Spleen (tissue), 11 donors: ENCODE results near the gene MGAT4C. TPM values are rescaled to one million over a fixed set of nuclear protein-coding genes. Genes with fewer than 3 reads are reported as not detected.

Source experiments
- DNase-seq: peaks from one replicate; pipeline ENCODE4 v3.0.0-alpha.2; 2020
- H3K27ac ChIP-seq, 8 donors: fragments of 200-600 bp; sonication (generic) in 7 of 8; 1 replicate in 4 of 8; 2 replicates in 4 of 8; pipeline versions ENCODE4 v1.5.0 to v1.8.0; 2016 to 2021; ENCODE audit warnings: inconsistent platforms in 4 of 8, mild to moderate bottlenecking in 4 of 8, moderate library complexity in 1 of 8
- H3K27me3 ChIP-seq, 7 donors: fragments of 200-600 bp; sonication (generic) in 6 of 7; replicated peaks in 1 of 7; 1 replicate in 4 of 7; 2 replicates in 3 of 7; pipeline versions ENCODE4 v1.5.0 to v1.8.0; 2016 to 2021; ENCODE audit warnings: inconsistent platforms in 3 of 7, mild to moderate bottlenecking in 1 of 7
- H3K36me3 ChIP-seq, 6 donors: fragments of 200-600 bp; sonication (generic) in 5 of 6; 1 replicate in 4 of 6; 2 replicates in 2 of 6; pipeline versions ENCODE4 v1.5.0 to v1.8.0; 2016 to 2021; ENCODE audit warnings: inconsistent platforms in 2 of 6
- H3K4me1 ChIP-seq, 6 donors: fragments of 200-600 bp; sonication (generic) in 5 of 6; 1 replicate in 3 of 6; 2 replicates in 3 of 6; pipeline versions ENCODE4 v1.5.0 to v1.8.0; 2016 to 2021; ENCODE audit warnings: inconsistent platforms in 3 of 6
- H3K4me3 ChIP-seq, 8 donors: fragments of 200-600 bp; sonication (generic) in 7 of 8; 1 replicate in 4 of 8; 2 replicates in 4 of 8; pipeline versions ENCODE4 v1.5.0 to v1.8.0; 2016 to 2021; ENCODE audit warnings: inconsistent platforms in 4 of 8, mild to moderate bottlenecking in 4 of 8, moderate library complexity in 2 of 8
- H3K9me3 ChIP-seq, 8 donors: fragments of 200-600 bp; sonication (generic) in 7 of 8; 1 replicate in 4 of 8; 2 replicates in 4 of 8; pipeline versions ENCODE4 v1.5.0 to v1.8.0; 2016 to 2021; ENCODE audit warnings: inconsistent platforms in 4 of 8
- CTCF ChIP-seq, 11 experiments: fragments of 200-600 bp in 7 of 11; fragments of 450-650 bp in 4 of 11; sonication (generic) in 4 of 11; IDR thresholded peaks in 8 of 11; conservative IDR thresholded peaks in 3 of 11; 1 replicate in 7 of 11; 2 replicates in 4 of 11; pipeline versions ENCODE4 v1.4.0 to v1.8.0; 2016 to 2021; ENCODE audit warnings: antibody characterized with exemption in 11 of 11, inconsistent platforms in 4 of 11, mild to moderate bottlenecking in 1 of 11
- POLR2A ChIP-seq, 3 donors: fragments of 450-650 bp; IDR thresholded peaks; one replicate each; pipeline ENCODE4 v1.5.1; 2017; ENCODE audit warnings: antibody characterized with exemption in 3 of 3, mild to moderate bottlenecking in 1 of 3
- POLR2AphosphoS5 ChIP-seq, 3 donors: sonication (generic); formaldehyde crosslinking; IDR thresholded peaks; one replicate each; pipeline ENCODE4 v1.5.1; 2017; ENCODE audit warnings: antibody characterized with exemption in 3 of 3
- WGBS, 5 donors: extraction: QIAGEN DNeasy Blood & Tissue Kit in 3 of 5; methylation state at CpG; one replicate each; pipeline versions ENCODE4 v1.1.5 to v1.1.7; 2013 to 2018; 5-methylcytosine and 5-hydroxymethylcytosine counted together
- intact Hi-C: fragments of 100-400 bp; cut with DNase I; formaldehyde crosslinking; loops from one replicate; pipeline ENCODE4 v1.15.0; 2023; ENCODE audit warnings: low total_unique reads
- polyA plus RNA-seq, 3 donors: library from polyadenylated mRNA; stranded (reverse); fragments of 200-250 nt; gene quantifications; one replicate each; pipeline ENCODE4 v1.2.1, GENCODE V29; 2013
- total RNA-seq, 7 donors: library from RNA; depleted of rRNA in 3 of 7; stranded (reverse); fragments of >200 nt in 3 of 7; fragmentation: NEBNext Ultra II Directional in 4 of 7; extraction: Animal tissue kit (Norgen Biotek cat#: 25700) in 4 of 7; gene quantifications; one replicate each; pipeline versions ENCODE4 v1.1.0 to v1.2.1, GENCODE V29; 2016 to 2021
- donor health status: healthy with polysubstance abuse.
- donor health status: DM: no; HTN: no; CAD: no; lungs with moderate emphysema.
- donor health status: DM: no; HTN: no; CAD: no.
- donor health status: Bipolar disorder and iron deficiency.
- donor health status: healthy.
- donor health status: DM: no; HTN: no; CAD: no.
- donor health status: DM: yes; HTN: yes; CAD: no.

The MGAT4C gene
- total and polyA plus RNA-seq, 10 donors, result 0.03 TPM; not detected in 9

- Histone ChIP-seq H3K4me1 (no peaks in the 10 kb centered on the region), H3K36me3 (no peaks in the 10 kb centered on the region), H3K4me3 (no peak overlapping the region), H3K27ac (no peak overlapping the region), H3K27me3 (no peaks in the 10 kb centered on the region), H3K9me3 (no peaks in the 10 kb centered on the region)
- 43 to 69% (median 44%) methylated on average over 1 of the region's 1 CpG for WGBS, 5 donors
- DNase-seq, result no peak
- TF ChIP-seq POLR2A (IDR thresholded peaks at IDR 0.05) (no peak), POLR2AphosphoS5 (IDR thresholded peaks at IDR 0.05) (no peak), CTCF (IDR thresholded peaks at IDR 0.05 in 8 of 11, conservative IDR thresholded peaks at IDR 0.05 in 3 of 11) (no peak)
- intact Hi-C loops, result no loop called here
These were observed 138.5 kb downstream of the MGAT4C start for GRCh38 chr12:86117711-86118110.

- DNase-seq, result no peak
- intact Hi-C loops, result no loop called here
- 81 to 89% (median 85%) methylated on average over 9 of the region's 9 CpGs for WGBS, 5 donors
These were observed 152.1 kb downstream of the MGAT4C start for GRCh38 chr12:86104087-86104486.

GRCh38 chr12:86097161-86097560 lies 159.0 kb downstream of the MGAT4C start:
- intact Hi-C loops, result no loop called here
- no peak for DNase-seq
- no peak overlapping the region for H3K27ac ChIP-seq
- no peaks in the 10 kb centered on the region for H3K36me3 ChIP-seq
- H3K27me3 ChIP-seq, result no peaks in the 10 kb centered on the region
- H3K4me3 ChIP-seq, result no peak overlapping the region
- TF ChIP-seq POLR2AphosphoS5 (IDR thresholded peaks at IDR 0.05) (no peak), CTCF (IDR thresholded peaks at IDR 0.05 in 8 of 11, conservative IDR thresholded peaks at IDR 0.05 in 3 of 11) (no peak), POLR2A (IDR thresholded peaks at IDR 0.05) (no peak)
- H3K9me3 ChIP-seq, result no peaks in the 10 kb centered on the region
- no peaks in the 10 kb centered on the region for H3K4me1 ChIP-seq

More at GRCh38 chr12:86104087-86104486, 152.1 kb downstream of the MGAT4C start:
- H3K4me3 ChIP-seq, result no peak overlapping the region
- no peaks in the 10 kb centered on the region for H3K9me3 ChIP-seq
- no peaks in the 10 kb centered on the region for H3K27me3 ChIP-seq
- H3K36me3 ChIP-seq, result no peaks in the 10 kb centered on the region
- H3K4me1 ChIP-seq, result no peaks in the 10 kb centered on the region
- TF ChIP-seq CTCF (IDR thresholded peaks at IDR 0.05 in 8 of 11, conservative IDR thresholded peaks at IDR 0.05 in 3 of 11) (no peak), POLR2AphosphoS5 (IDR thresholded peaks at IDR 0.05) (no peak), POLR2A (IDR thresholded peaks at IDR 0.05) (no peak)
- H3K27ac ChIP-seq, result no peak overlapping the region

- intact Hi-C loops, result no loop called here
- TF ChIP-seq POLR2A (IDR thresholded peaks at IDR 0.05), result no peak
- TF ChIP-seq CTCF (IDR thresholded peaks at IDR 0.05 in 8 of 11, conservative IDR thresholded peaks at IDR 0.05 in 3 of 11), result no peak
- no peak for TF ChIP-seq POLR2AphosphoS5 (IDR thresholded peaks at IDR 0.05)
- no peaks in the 10 kb centered on the region for H3K4me1 ChIP-seq
These were observed 164.5 kb downstream of the MGAT4C start for GRCh38 chr12:86091681-86092080.

More at GRCh38 chr12:86091681-86092080, 164.5 kb downstream of the MGAT4C start:
- no peaks in the 10 kb centered on the region for H3K36me3 ChIP-seq
- no peak overlapping the region for H3K27ac ChIP-seq
- no peaks in the 10 kb centered on the region for H3K9me3 ChIP-seq
- DNase-seq, result no peak
- no peaks in the 10 kb centered on the region for H3K27me3 ChIP-seq
- no peak overlapping the region for H3K4me3 ChIP-seq
- 29 to 49% (median 46%) methylated on average over 3 of the region's 3 CpGs for WGBS, 5 donors
